ENCODE measurements around the gene LRRC34. TPM values are rescaled to one million over a fixed set of nuclear protein-coding genes. Genes with fewer than 3 reads are reported as not detected.
A peak's percentile ranks its signal among the peaks of the same experiment; 100 is the strongest.

LRRC34 gene
- total and polyA plus RNA-seq, 9 of the 15 experiments (the other 6 are each of a cell fraction or from before 2014, with no cell fraction given): 0.17 to 0.30 TPM; not detected in 7

- TF ChIP-seq TEAD1 (CRISPR knock-in tag; IDR thresholded peaks at IDR 0.05): no peak
- TF ChIP-seq CBFA2T3 (IDR thresholded peaks at IDR 0.05): no peak
- TF ChIP-seq ELF1 (tag; IDR thresholded peaks at IDR 0.05): no peak
- TF ChIP-seq ZNF280A (IDR thresholded peaks at IDR 0.05; ENCODE audit: low read depth, partially characterized antibody): no peak
Observed at GRCh38 chr3:169790219-169790618, 22.5 kb downstream of the LRRC34 start (continued).

GRCh38 chr3:169787791-169788190 lies 24.9 kb downstream of the LRRC34 start:
- in situ Hi-C loops (cut with MboI) (no loop called here), intact Hi-C loops (cut with micrococcal nuclease) (no loop called here)
- Histone ChIP-seq H3K27ac (ENCODE audit: extremely low read depth, low read depth, low read length) (no peak overlapping the region), H3K9ac (ENCODE audit: insufficient read depth in 1 of 2, low read depth in 2 of 2, low read length in 2 of 2) (no peak overlapping the region), H3K36me3 (ENCODE audit: control insufficient read depth, insufficient read depth, low read length) (peaks cover 76% of the 10 kb centered on the region), H4K20me1 (replicated peaks; ENCODE audit: control insufficient read depth, insufficient read depth, low read length) (no peaks in the 10 kb centered on the region), H3K4me2 (ENCODE audit: insufficient read depth, low read length) (no peak overlapping the region), H3K9me3 (replicated peaks; ENCODE audit: control insufficient read depth, insufficient read depth, low read depth, low read length) (no peaks in the 10 kb centered on the region), H3K27me3 (ENCODE audit: control insufficient read depth in 2 of 2, insufficient read depth in 2 of 2, low read length in 2 of 2) (no peaks in the 10 kb centered on the region), H3K4me1 (replicated peaks in 1 of 2; ENCODE audit: control insufficient read depth in 2 of 2, insufficient read depth in 2 of 2, low read length in 2 of 2) (no peaks in the 10 kb centered on the region; a peak in 1 of 5 replicates), H3K79me2 (ENCODE audit: control insufficient read depth, insufficient read depth, low read length) (no peaks in the 10 kb centered on the region), H2AFZ (ENCODE audit: low read depth, low read length) (no peak overlapping the region), H3K9me1 (ENCODE audit: control insufficient read depth, insufficient read depth, low read length) (no peaks in the 10 kb centered on the region), H3K4me3 (no peak overlapping the region)
- WGBS (ENCODE audit: insufficient coverage, low coverage, missing lambda C conversion rate): 94% methylated on average over 1 of the region's 1 CpG
- no TSS peak for BruUV-seq (replicated peaks)
- ChIA-PET CTCF (ENCODE audit: low intra/inter-chr PET ratio) (no interaction called here), POLR2A (no interaction called here)
- FAIRE-seq: no peak
- no peak for ATAC-seq
- DNase-seq (ENCODE audit: extremely low read depth in 1 of 4, low spot score in 3 of 4): no peak
- TF ChIP-seq ATF3 (IDR thresholded peaks at IDR 0.05): 0 out of 2 replicates have a peak, but pooled peaks have one; percentile 23
- TF ChIP-seq ATF3 (CRISPR knock-in tag; conservative IDR thresholded peaks at IDR 0.05): no peak
- no peak for TF ChIP-seq ZNF398 (CRISPR knock-in tag; IDR thresholded peaks at IDR 0.05)
